B cell (primary cell): Measurements from ENCODE around the gene ALDH3B1.

ENCODE experiments used
- EZH2 ChIP-seq: IDR thresholded peaks from 2 replicates; pipeline ENCODE4 v1.6.1; 2012; ENCODE audit warnings: borderline replicate concordance, low read depth, mild to moderate bottlenecking, moderate library complexity, low read length; ENCODE audit not compliant: insufficient read depth, poor library complexity, severe bottlenecking
- TF ChIP-seq, protein P1 (sequence below): fragments of 200-600 bp; IDR thresholded peaks from one replicate; pipeline ENCODE4 v1.8.0; 2022; ENCODE audit warnings: antibody characterized with exemption, mild to moderate bottlenecking

DNA sequence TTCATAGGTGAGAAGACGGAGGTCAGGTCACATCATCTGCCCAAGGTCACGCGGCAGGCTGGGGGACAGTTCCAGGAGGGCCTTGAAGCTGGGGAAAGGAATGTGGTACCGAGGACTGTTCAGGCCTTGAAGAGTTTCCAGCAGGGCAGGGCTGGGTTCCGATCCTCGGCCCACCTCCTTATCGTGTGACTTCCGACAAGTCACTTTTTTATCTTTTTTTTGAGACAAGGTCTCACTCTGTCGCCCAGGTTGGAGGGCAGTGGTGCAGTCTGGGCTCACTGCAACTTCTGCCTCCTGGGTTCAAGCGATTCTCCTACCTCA lies 21.0 kb downstream of the ALDH3B1 start:
- TF ChIP-seq EZH2, result no peak
- TF ChIP-seq, protein P1, sequence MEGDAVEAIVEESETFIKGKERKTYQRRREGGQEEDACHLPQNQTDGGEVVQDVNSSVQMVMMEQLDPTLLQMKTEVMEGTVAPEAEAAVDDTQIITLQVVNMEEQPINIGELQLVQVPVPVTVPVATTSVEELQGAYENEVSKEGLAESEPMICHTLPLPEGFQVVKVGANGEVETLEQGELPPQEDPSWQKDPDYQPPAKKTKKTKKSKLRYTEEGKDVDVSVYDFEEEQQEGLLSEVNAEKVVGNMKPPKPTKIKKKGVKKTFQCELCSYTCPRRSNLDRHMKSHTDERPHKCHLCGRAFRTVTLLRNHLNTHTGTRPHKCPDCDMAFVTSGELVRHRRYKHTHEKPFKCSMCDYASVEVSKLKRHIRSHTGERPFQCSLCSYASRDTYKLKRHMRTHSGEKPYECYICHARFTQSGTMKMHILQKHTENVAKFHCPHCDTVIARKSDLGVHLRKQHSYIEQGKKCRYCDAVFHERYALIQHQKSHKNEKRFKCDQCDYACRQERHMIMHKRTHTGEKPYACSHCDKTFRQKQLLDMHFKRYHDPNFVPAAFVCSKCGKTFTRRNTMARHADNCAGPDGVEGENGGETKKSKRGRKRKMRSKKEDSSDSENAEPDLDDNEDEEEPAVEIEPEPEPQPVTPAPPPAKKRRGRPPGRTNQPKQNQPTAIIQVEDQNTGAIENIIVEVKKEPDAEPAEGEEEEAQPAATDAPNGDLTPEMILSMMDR, result no peak
